ENCODE data around the gene USP17L15.
"Not testable (repeated sequence)": the region's sequence is repeated elsewhere in the genome, so short reads cannot be mapped to it uniquely, and the experiment has no call there.

DNA sequence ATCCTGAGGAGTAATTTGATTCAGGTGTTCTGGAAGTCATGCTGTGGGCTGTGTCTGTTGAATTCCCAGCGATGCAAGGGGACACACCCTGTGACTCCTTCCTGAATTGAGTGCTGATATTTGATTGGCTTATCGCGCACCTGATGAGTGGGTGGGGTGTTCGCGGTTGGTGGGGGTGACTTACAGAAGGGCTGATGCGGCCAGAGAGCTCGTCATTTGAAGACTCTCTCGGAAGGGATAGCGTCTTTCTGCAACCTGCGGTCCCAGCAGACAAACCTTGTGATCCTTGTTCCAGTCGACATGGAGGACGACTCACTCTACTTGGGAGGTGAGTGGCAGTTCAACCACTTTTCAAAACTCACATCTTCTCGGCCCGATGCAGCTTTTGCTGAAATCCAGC, 9.4 kb downstream of the USP17L15 start, which contains the start of gene USP17L17:
- TF ChIP-seq, protein P1, sequence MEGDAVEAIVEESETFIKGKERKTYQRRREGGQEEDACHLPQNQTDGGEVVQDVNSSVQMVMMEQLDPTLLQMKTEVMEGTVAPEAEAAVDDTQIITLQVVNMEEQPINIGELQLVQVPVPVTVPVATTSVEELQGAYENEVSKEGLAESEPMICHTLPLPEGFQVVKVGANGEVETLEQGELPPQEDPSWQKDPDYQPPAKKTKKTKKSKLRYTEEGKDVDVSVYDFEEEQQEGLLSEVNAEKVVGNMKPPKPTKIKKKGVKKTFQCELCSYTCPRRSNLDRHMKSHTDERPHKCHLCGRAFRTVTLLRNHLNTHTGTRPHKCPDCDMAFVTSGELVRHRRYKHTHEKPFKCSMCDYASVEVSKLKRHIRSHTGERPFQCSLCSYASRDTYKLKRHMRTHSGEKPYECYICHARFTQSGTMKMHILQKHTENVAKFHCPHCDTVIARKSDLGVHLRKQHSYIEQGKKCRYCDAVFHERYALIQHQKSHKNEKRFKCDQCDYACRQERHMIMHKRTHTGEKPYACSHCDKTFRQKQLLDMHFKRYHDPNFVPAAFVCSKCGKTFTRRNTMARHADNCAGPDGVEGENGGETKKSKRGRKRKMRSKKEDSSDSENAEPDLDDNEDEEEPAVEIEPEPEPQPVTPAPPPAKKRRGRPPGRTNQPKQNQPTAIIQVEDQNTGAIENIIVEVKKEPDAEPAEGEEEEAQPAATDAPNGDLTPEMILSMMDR (IDR thresholded peaks at IDR 0.05; ENCODE audit: low read depth, low read length), result not testable (repeated sequence)
- not testable (repeated sequence) for TF ChIP-seq MAX (IDR thresholded peaks at IDR 0.05; ENCODE audit: low read depth, low read length); POLR2A (IDR thresholded peaks at IDR 0.05; ENCODE audit: extremely low read depth, insufficient read length); MYC (IDR thresholded peaks at IDR 0.05; ENCODE audit: low read depth, low read length)
